Aorta (tissue), 5 donors: ENCODE results near the gene CPS1. TPM values are rescaled to one million over a fixed set of nuclear protein-coding genes. Genes with fewer than 3 reads are reported as not detected.

ENCODE experiments used
- ATAC-seq: fragments of 200-7000 bp; cut with Tn5 transposase; one replicate; pipeline ENCODE4 v1.9.1; 2022; ENCODE audit warnings: moderate library complexity; ENCODE audit not compliant: low FRiP score
- DNase-seq, 2 donors: peaks; one replicate each; pipeline ENCODE4 v3.0.0-alpha.2; 2020
- H3K27ac ChIP-seq, 2 donors: one replicate each; pipeline ENCODE4 v1.5.1; 2013; ENCODE audit warnings: low read length in 2 of 2, mild to moderate bottlenecking in 2 of 2, moderate library complexity in 2 of 2, control low read depth in 1 of 2, inconsistent platforms in 1 of 2, low read depth in 1 of 2
- H3K27me3 ChIP-seq, 2 donors: one replicate each; pipeline ENCODE4 v1.6.1; 2013; ENCODE audit warnings: control low read depth in 1 of 2, low read length in 1 of 2, mild to moderate bottlenecking in 1 of 2, moderate library complexity in 1 of 2; ENCODE audit not compliant: insufficient read depth in 2 of 2, control insufficient read depth in 1 of 2
- H3K36me3 ChIP-seq, 2 donors: one replicate each; pipeline ENCODE4 v1.6.1; 2013; ENCODE audit warnings: control low read depth in 1 of 2, low read length in 1 of 2, mild to moderate bottlenecking in 1 of 2; ENCODE audit not compliant: insufficient read depth in 2 of 2, control insufficient read depth in 1 of 2
- H3K4me1 ChIP-seq, 2 donors: one replicate each; pipeline ENCODE4 v1.6.1; 2013; ENCODE audit warnings: low read length in 2 of 2, control low read depth in 1 of 2, mild to moderate bottlenecking in 1 of 2, moderate library complexity in 1 of 2; ENCODE audit not compliant: insufficient read depth in 2 of 2, control insufficient read depth in 1 of 2
- H3K4me3 ChIP-seq, 2 donors: one replicate each; pipeline ENCODE4 v1.5.1; 2013; ENCODE audit warnings: low read length in 2 of 2, control low read depth in 1 of 2, mild to moderate bottlenecking in 1 of 2
- H3K9me3 ChIP-seq: one replicate; pipeline ENCODE4 v1.6.1; 2013; ENCODE audit warnings: mild to moderate bottlenecking, low read length; ENCODE audit not compliant: control insufficient read depth
- whole genome bisulfite sequencing, 2 donors: extraction: QIAGEN DNeasy Blood & Tissue Kit; methylation state at CpG; one replicate each; pipeline ENCODE4 v1.1.7; 2013; 5-methylcytosine and 5-hydroxymethylcytosine counted together
- intact Hi-C, 2 donors: fragments of 100-400 bp; cut with DNase I; formaldehyde crosslinking; loops; one replicate each; pipeline versions ENCODE4 v1.14.2 to v1.15.0; 2022
- polyA plus RNA-seq, 2 donors: library from polyadenylated mRNA; stranded (reverse); fragments of 200-250 nt; gene quantifications; one replicate each; pipeline ENCODE4 v1.2.3, GENCODE V29; 2013
- total RNA-seq, 2 donors: library from RNA; stranded (reverse); fragmentation: NEBNext Ultra II Directional; extraction: Animal tissue kit (Norgen Biotek cat#: 25700); gene quantifications; one replicate each; pipeline ENCODE4 v1.2.1, GENCODE V29; 2021
- donor health status: healthy with polysubstance abuse.
- donor health status: Bipolar disorder and iron deficiency.
- donor health status: DM: no; HTN: no; CAD: no.
- donor health status: DM: no; HTN: no; CAD: no.
- donor health status: DM: yes; HTN: yes; CAD: no.

Gene CPS1
- total and polyA plus RNA-seq, 4 donors = 3.2 to 9.0 (median 4.3) TPM

DNA sequence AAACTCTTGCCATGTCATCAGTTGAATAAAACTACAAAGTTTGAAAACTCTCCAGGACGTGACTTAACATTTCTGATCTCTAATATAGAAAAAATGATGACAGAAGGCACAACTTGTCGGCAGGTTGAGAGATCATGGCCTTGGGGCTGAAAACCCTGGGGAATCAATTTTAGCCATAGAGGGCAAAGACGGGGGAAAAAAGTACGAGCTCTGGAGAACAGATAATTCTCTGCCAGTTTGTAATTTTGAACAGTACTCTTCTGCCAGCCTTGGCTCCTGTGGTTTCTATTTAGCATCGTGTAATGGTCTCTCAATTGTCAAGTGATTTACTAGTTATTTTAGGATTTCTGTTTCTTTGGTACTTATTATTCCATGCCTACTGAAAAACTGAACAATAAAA is 25.3 kb upstream of the CPS1 start:
- no peaks in the 10 kb centered on the region for H3K4me1 ChIP-seq
- H3K27ac ChIP-seq = no peak overlapping the region
- H3K27me3 ChIP-seq = no peaks in the 10 kb centered on the region
- DNase-seq = no peak
- H3K36me3 ChIP-seq = no peaks in the 10 kb centered on the region
- intact Hi-C loops = no loop called here
- 81 to 84% methylated on average over 5 of the region's 5 CpGs for WGBS, 2 donors
- H3K4me3 ChIP-seq = no peak overlapping the region
- H3K9me3 ChIP-seq = no peaks in the 10 kb centered on the region
- ATAC-seq = no peak

GRCh38 chr2:210531482-210531881 is 24.9 kb upstream of the CPS1 start:
- DNase-seq = no peak
- H3K27ac ChIP-seq = no peak overlapping the region
- no peaks in the 10 kb centered on the region for H3K4me1 ChIP-seq
- no peaks in the 10 kb centered on the region for H3K9me3 ChIP-seq
- WGBS, 2 donors = 87 to 94% methylated on average over 3 of the region's 3 CpGs
- ATAC-seq = no peak
- no peaks in the 10 kb centered on the region for H3K27me3 ChIP-seq
- H3K36me3 ChIP-seq = no peaks in the 10 kb centered on the region
- H3K4me3 ChIP-seq = no peak overlapping the region
- intact Hi-C loops = no loop called here

DNA sequence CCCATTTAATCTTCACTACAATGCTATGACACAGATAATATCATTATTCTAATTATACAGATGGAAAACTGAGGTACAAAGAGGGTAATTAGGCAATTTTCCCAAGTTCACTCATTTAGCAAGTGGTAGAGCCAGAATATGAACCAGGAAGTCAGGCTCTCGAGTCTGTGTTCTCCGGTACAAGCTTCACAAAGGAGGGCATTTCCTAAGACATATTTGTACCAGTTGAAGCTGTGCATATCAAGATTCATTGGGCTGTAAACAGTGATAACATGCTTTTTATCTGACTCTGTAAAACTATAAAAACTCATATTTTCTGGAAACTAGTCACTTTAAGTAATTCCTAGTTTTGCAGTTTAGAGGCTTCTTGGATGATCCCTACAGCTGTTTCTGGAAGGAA is 23.0 kb upstream of the CPS1 start:
- Histone ChIP-seq H3K4me1 (no peaks in the 10 kb centered on the region), H3K9me3 (no peaks in the 10 kb centered on the region), H3K27me3 (no peaks in the 10 kb centered on the region), H3K27ac (no peak overlapping the region), H3K36me3 (no peaks in the 10 kb centered on the region), H3K4me3 (no peak overlapping the region)
- intact Hi-C loops = no loop called here
- ATAC-seq = no peak
- WGBS, 2 donors = 92 to 97% methylated on average over 2 of the region's 2 CpGs
- no peak for DNase-seq

DNA sequence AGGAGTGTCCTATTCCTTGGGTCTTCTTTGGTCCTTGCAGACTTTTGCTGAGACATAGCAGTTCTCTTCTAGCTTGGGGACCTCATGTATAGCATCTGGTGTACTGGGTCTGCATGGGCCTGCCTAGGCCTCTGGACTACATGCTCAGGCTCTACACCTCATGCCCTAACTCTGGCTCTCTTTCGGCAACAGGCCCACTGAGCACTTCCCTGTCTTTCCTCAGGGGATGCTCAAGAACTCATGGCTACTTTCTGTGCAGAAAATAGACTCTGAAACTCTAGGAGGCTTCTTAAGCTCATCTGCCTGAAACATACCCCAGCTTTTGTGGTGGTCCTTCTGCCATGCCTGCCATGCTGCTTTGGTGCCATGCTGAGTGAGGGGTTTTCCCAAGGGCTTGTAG is 21.5 kb upstream of the CPS1 start:
- intact Hi-C loops = no loop called here
- no peaks in the 10 kb centered on the region for H3K4me1 ChIP-seq
- ATAC-seq (no peak), DNase-seq (no peak)
- no peaks in the 10 kb centered on the region for H3K9me3 ChIP-seq
- no peak overlapping the region for H3K27ac ChIP-seq
- no peaks in the 10 kb centered on the region for H3K27me3 ChIP-seq
- 82 to 88% methylated on average over 1 of the region's 1 CpG for WGBS, 2 donors
- no peaks in the 10 kb centered on the region for H3K36me3 ChIP-seq
- H3K4me3 ChIP-seq = no peak overlapping the region

DNA sequence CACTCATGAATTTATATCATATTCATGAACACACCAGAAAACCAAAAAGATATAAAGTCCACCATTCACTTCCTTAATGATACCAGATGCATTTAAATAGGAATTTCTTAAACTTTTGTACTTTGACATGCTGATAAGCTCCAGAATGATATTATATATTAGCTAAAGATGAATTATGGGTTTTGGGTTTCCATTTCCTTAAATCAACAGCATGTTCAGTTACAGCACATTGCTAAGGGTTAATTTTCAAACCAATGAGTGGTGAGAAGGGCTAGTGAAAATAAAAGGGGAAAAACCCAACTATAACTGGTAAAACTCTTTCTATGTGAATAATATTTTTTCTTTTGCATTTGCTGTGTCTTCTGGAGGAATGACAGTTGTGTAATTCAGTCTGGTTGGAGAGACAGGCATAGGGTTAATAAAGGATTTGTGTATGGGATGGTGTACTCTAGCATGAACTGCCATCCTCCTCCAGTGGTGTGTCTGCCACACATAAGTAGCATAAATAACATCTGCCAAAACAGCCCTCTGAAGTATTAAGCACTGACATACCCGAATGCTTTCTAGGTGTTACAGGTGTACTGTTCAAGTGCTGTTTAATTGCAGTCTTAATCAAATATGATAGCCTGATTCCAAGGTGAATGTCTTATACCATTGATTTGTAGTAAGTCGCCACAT is 19.3 kb upstream of the CPS1 start:
- 82 to 85% methylated on average over 2 of the region's 2 CpGs for WGBS, 2 donors
- ATAC-seq (no peak), DNase-seq (no peak)

DNA sequence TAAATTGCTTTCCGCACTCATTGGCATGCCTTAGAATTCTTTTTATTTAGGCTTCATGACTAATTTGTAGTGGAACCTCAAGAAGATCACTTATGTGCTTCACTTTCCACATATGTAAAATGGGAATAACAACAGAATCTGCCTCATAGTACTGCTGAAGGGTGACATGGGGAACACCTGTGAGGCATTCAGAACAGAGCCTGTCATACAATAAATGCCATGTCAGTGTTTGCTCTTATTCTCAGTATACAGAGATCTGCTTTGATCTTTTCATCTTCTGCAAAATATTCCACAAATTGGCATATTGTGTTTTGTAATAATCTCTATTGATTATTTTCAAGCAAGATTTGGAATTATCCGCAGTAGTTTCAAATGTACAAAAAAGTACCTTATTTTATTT is 17.4 kb upstream of the CPS1 start:
- ATAC-seq (no peak), DNase-seq (no peak)
- no peaks in the 10 kb centered on the region for H3K27me3 ChIP-seq
- H3K27ac ChIP-seq = no peak overlapping the region
- no peaks in the 10 kb centered on the region for H3K36me3 ChIP-seq
- WGBS, 2 donors = 98% methylated on average over 2 of the region's 2 CpGs
- no peaks in the 10 kb centered on the region for H3K4me1 ChIP-seq
- H3K9me3 ChIP-seq = no peaks in the 10 kb centered on the region
- no peak overlapping the region for H3K4me3 ChIP-seq
- intact Hi-C loops = no loop called here

More for the DNA sequence above, 19.3 kb upstream of the CPS1 start:
- no peaks in the 10 kb centered on the region for H3K36me3 ChIP-seq
- intact Hi-C loops = no loop called here
- H3K9me3 ChIP-seq = no peaks in the 10 kb centered on the region
- no peak overlapping the region for H3K4me3 ChIP-seq
- no peak overlapping the region for H3K27ac ChIP-seq
- no peaks in the 10 kb centered on the region for H3K4me1 ChIP-seq
- H3K27me3 ChIP-seq = no peaks in the 10 kb centered on the region

GRCh38 chr2:210539578-210540416 is 16.6 kb upstream of the CPS1 start:
- WGBS, 2 donors = 68 to 70% methylated on average over 5 of the region's 5 CpGs
- intact Hi-C loops = no loop called here
- Histone ChIP-seq H3K4me1 (no peaks in the 10 kb centered on the region), H3K4me3 (no peak overlapping the region), H3K27ac (no peak overlapping the region), H3K36me3 (no peaks in the 10 kb centered on the region), H3K27me3 (no peaks in the 10 kb centered on the region), H3K9me3 (no peaks in the 10 kb centered on the region)
- DNase-seq (no peak), ATAC-seq (no peak)

DNA sequence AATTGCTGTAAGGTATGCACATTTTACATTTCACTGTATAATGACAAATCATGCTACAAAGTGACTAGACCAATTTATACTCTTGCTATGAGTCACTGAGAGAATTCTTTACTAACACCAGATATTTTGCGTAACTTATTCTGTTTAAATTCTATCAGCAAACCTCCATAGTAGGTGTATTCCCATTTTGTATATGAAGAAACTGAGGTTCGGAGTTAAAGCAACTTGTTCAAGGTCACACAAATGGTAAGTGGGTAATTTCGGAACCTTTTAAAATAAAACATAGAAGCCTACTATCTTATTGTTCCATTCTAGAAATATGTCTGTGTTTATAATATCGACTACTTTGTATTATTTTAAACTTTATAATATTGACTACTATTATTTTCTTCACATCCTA is 15.9 kb upstream of the CPS1 start:
- H3K4me3 ChIP-seq = no peak overlapping the region
- intact Hi-C loops = no loop called here
- no peaks in the 10 kb centered on the region for H3K9me3 ChIP-seq
- no peaks in the 10 kb centered on the region for H3K36me3 ChIP-seq
- no peaks in the 10 kb centered on the region for H3K27me3 ChIP-seq
- H3K27ac ChIP-seq = no peak overlapping the region
- WGBS, 2 donors = 91 to 96% methylated on average over 4 of the region's 4 CpGs
- H3K4me1 ChIP-seq = no peaks in the 10 kb centered on the region
- ATAC-seq (no peak), DNase-seq (no peak)

GRCh38 chr2:210540900-210541289 is 15.5 kb upstream of the CPS1 start:
- Histone ChIP-seq H3K4me1 (no peaks in the 10 kb centered on the region), H3K4me3 (no peak overlapping the region), H3K36me3 (no peaks in the 10 kb centered on the region), H3K27ac (no peak overlapping the region), H3K9me3 (no peaks in the 10 kb centered on the region), H3K27me3 (no peaks in the 10 kb centered on the region)
- 78 to 86% methylated on average over 2 of the region's 2 CpGs for WGBS, 2 donors
- ATAC-seq = no peak
- intact Hi-C loops = no loop called here
- no peak for DNase-seq
